Progenitor cell of endocrine pancreas (in vitro differentiated cells): Measurements from ENCODE around the gene TMEM271. TPM values are rescaled to one million over a fixed set of nuclear protein-coding genes. Genes with fewer than 3 reads are reported as not detected.

Experiments used
- DNase-seq: peaks from one replicate; pipeline ENCODE4 v3.0.0; 2021; ENCODE audit warnings: low spot score; ENCODE audit not compliant: unreplicated experiment
- H3K27ac Mint-ChIP-seq: 2 replicates; pipeline ENCODE4 v1.8.0; 2021; ENCODE audit warnings: mild to moderate bottlenecking, moderate library complexity, mixed read lengths
- H3K27me3 Mint-ChIP-seq: 2 replicates; pipeline ENCODE4 v1.8.0; 2021; ENCODE audit warnings: mixed read lengths
- H3K36me3 Mint-ChIP-seq: 2 replicates; pipeline ENCODE4 v1.8.0; 2022; ENCODE audit warnings: mixed read lengths; ENCODE audit not compliant: insufficient read depth
- H3K4me1 Mint-ChIP-seq: 2 replicates; pipeline ENCODE4 v1.8.0; 2021; ENCODE audit warnings: low read depth, mixed read lengths
- H3K4me3 Mint-ChIP-seq: 2 replicates; pipeline ENCODE4 v1.8.0; 2021; ENCODE audit warnings: low read depth, mild to moderate bottlenecking, moderate library complexity, mixed read lengths
- H3K9me3 Mint-ChIP-seq: 2 replicates; pipeline ENCODE4 v1.8.0; 2021; ENCODE audit warnings: low read depth, mixed read lengths
- CTCF ChIP-seq: fragments of 200-600 bp; sonication (generic); IDR thresholded peaks from one replicate; pipeline ENCODE4 v1.5.0; 2021; ENCODE audit warnings: antibody characterized with exemption, mild to moderate bottlenecking; ENCODE audit not compliant: unreplicated experiment
- total RNA-seq: library from RNA; stranded (reverse); gene quantifications from 2 replicates; pipeline ENCODE4 v1.2.1, GENCODE V29; 2021

TMEM271 gene
- total RNA-seq, 1 donor from 2014 or later: not detected

- no peak for TF ChIP-seq CTCF
- Mint-ChIP-seq H3K4me3 (no peak overlapping the region), H3K9me3 (no peaks in the 10 kb centered on the region), H3K36me3 (no peaks in the 10 kb centered on the region), H3K27me3 (peaks cover 32% of the 10 kb centered on the region), H3K27ac (no peak overlapping the region), H3K4me1 (no peaks in the 10 kb centered on the region)
- no peak for DNase-seq
Observed at GRCh38 chr4:622996-623913, 47.2 kb upstream of the TMEM271 start.

- Mint-ChIP-seq H3K4me1 (peaks cover 3% of the 10 kb centered on the region), H3K27me3 (peaks cover 35% of the 10 kb centered on the region), H3K4me3 (no peak overlapping the region), H3K9me3 (no peaks in the 10 kb centered on the region), H3K36me3 (no peaks in the 10 kb centered on the region), H3K27ac (no peak overlapping the region)
- DNase-seq: no peak
- TF ChIP-seq CTCF: no peak
Observed at GRCh38 chr4:622071-622995, 46.2 kb upstream of the TMEM271 start.

- DNase-seq: no peak
- H3K27me3 Mint-ChIP-seq: peaks cover 36% of the 10 kb centered on the region
Observed at GRCh38 chr4:621296-622070, 45.4 kb upstream of the TMEM271 start.

GRCh38 chr4:620851-621261 lies 44.8 kb upstream of the TMEM271 start:
- Mint-ChIP-seq H3K36me3 (no peaks in the 10 kb centered on the region), H3K4me1 (peaks cover 3% of the 10 kb centered on the region), H3K4me3 (no peak overlapping the region), H3K27me3 (peaks cover 42% of the 10 kb centered on the region), H3K27ac (no peak overlapping the region), H3K9me3 (no peaks in the 10 kb centered on the region)
- TF ChIP-seq CTCF: no peak
- no peak for DNase-seq

More at GRCh38 chr4:621296-622070, 45.4 kb upstream of the TMEM271 start:
- no peak overlapping the region for H3K27ac Mint-ChIP-seq
- H3K4me3 Mint-ChIP-seq: no peak overlapping the region
- no peak for TF ChIP-seq CTCF
- H3K4me1 Mint-ChIP-seq: peaks cover 3% of the 10 kb centered on the region
- H3K36me3 Mint-ChIP-seq: no peaks in the 10 kb centered on the region
- H3K9me3 Mint-ChIP-seq: no peaks in the 10 kb centered on the region
